HG02642 (cell line): ENCODE measurements around the gene EFHC1.
"Not testable (repeated sequence)": the region's sequence is repeated elsewhere in the genome, so short reads cannot be mapped to it uniquely, and the experiment has no call there.

Source experiments
- ATAC-seq: cut with Tn5 transposase; IDR thresholded peaks from one replicate; pipeline ENCODE4 v1.9.1; 2021; ENCODE audit warnings: mild to moderate bottlenecking; ENCODE audit not compliant: unreplicated experiment, poor library complexity

EFHC1 gene

GRCh38 chr6:52426667-52427066 is 6.5 kb downstream of the EFHC1 start:
- ATAC-seq = peak; percentile 52

GRCh38 chr6:52433294-52433693 is 13.2 kb downstream of the EFHC1 start:
- ATAC-seq = not testable (repeated sequence)

GRCh38 chr6:52435345-52435744 is 15.2 kb downstream of the EFHC1 start:
- no peak for ATAC-seq

GRCh38 chr6:52438926-52439325 is 18.8 kb downstream of the EFHC1 start:
- ATAC-seq = no peak

GRCh38 chr6:52454556-52454955 is 34.4 kb downstream of the EFHC1 start:
- ATAC-seq = no peak

GRCh38 chr6:52457096-52457495 is 37.0 kb downstream of the EFHC1 start:
- no peak for ATAC-seq

GRCh38 chr6:52461194-52461593 is 41.1 kb downstream of the EFHC1 start:
- ATAC-seq = not testable (repeated sequence)

- no peak for ATAC-seq
Measured at GRCh38 chr6:52474173-52474572, 54.0 kb downstream of the EFHC1 start.

GRCh38 chr6:52475307-52475706 is 55.2 kb downstream of the EFHC1 start:
- ATAC-seq = no peak

- ATAC-seq = no peak
Measured at GRCh38 chr6:52482903-52483670, 62.9 kb downstream of the EFHC1 start.

GRCh38 chr6:52483671-52484003 is 63.5 kb downstream of the EFHC1 start:
- no peak for ATAC-seq

GRCh38 chr6:52489881-52490280 is 69.7 kb downstream of the EFHC1 start:
- no peak for ATAC-seq

GRCh38 chr6:52491203-52492069 is 71.3 kb downstream of the EFHC1 start:
- peak; percentile 74 for ATAC-seq

GRCh38 chr6:52493669-52494068 is 73.5 kb downstream of the EFHC1 start:
- no peak for ATAC-seq

- ATAC-seq = no peak
Measured at GRCh38 chr6:52494298-52495072, 74.3 kb downstream of the EFHC1 start.

GRCh38 chr6:52495922-52496321 is 75.8 kb downstream of the EFHC1 start:
- no peak for ATAC-seq

- no peak for ATAC-seq
Measured at GRCh38 chr6:52496631-52497030, 76.5 kb downstream of the EFHC1 start.

GRCh38 chr6:52497652-52498408 is 77.7 kb downstream of the EFHC1 start:
- peak; percentile 82 for ATAC-seq

- peak; percentile 58 for ATAC-seq
Measured at GRCh38 chr6:52498538-52499017, 78.4 kb downstream of the EFHC1 start.

- no peak for ATAC-seq
Measured at GRCh38 chr6:52499026-52499425, 78.9 kb downstream of the EFHC1 start.
